GM12891 (cell line): ENCODE data around the gene OR4Q2.

Experiments
- PAX5 ChIP-seq: IDR thresholded peaks from 2 replicates; pipeline ENCODE4 v1.6.1; 2011; ENCODE audit warnings: low read length, moderate library complexity, mild to moderate bottlenecking; ENCODE audit not compliant: insufficient read depth, severe bottlenecking
- POLR2A ChIP-seq: IDR thresholded peaks from 2 replicates; pipeline ENCODE4 v1.6.1; 2011; ENCODE audit warnings: low read depth, low read length, control low read depth
- POU2F2 ChIP-seq: IDR thresholded peaks from 2 replicates; pipeline ENCODE4 v1.6.1; 2011; ENCODE audit warnings: low read depth, mild to moderate bottlenecking, control low read depth, low read length, moderate library complexity

DNA sequence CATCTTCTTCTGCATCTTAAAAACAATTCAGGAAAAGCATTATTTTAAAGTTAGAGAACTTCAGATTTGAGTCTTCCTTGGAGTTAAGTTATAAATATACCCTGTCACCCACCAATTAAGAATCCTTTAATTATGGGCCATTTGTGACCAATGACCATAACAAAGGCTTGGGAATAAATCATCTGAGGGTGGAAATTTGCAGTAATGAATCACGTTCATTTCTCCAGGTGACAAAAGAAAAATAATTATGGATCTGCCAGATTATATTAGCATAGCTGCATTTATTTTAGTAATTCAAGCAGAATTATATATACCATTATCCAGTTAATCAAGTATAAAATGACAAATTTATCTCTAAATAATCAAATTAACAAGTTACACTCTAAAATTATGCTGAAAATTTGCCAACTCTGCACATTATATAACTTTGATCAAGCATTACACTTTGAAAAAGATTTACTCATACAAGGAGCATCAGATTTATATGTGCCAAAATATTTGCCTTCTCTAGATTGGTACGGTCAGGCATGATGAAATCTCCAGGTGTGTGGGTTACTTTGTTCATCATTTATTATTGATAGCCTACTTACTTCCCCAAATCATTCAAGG, 17.4 kb downstream of the OR4Q2 start, which contains the start of gene OR4K14:
- TF ChIP-seq POU2F2: no peak
- TF ChIP-seq POLR2A: no peak
- no peak for TF ChIP-seq PAX5
